H9 (cell line): Measurements from ENCODE around the gene STYXL1. TPM values are rescaled to one million over a fixed set of nuclear protein-coding genes. Genes with fewer than 3 reads are reported as not detected.

ENCODE experiments used
- DNase-seq: peaks from one replicate; pipeline ENCODE4 v3.0.0-alpha.2; 2017
- H2AFZ ChIP-seq: one replicate; pipeline ENCODE4 v1.6.1; 2013; ENCODE audit warnings: mild to moderate bottlenecking, low read length, control low read depth, moderate library complexity
- H2AK5ac ChIP-seq: 2 replicates; pipeline ENCODE4 v1.6.1; 2013; ENCODE audit warnings: low read length, control low read depth, mixed read lengths; ENCODE audit not compliant: insufficient read length
- H2BK120ac ChIP-seq: one replicate; pipeline ENCODE4 v1.6.1; 2013; ENCODE audit warnings: low read depth, mild to moderate bottlenecking, low read length, control low read depth, inconsistent platforms; ENCODE audit not compliant: poor library complexity, severe bottlenecking
- H2BK12ac ChIP-seq: 2 replicates; pipeline ENCODE4 v1.6.1; 2013; ENCODE audit warnings: low read length, control low read depth, mixed read lengths, low read depth; ENCODE audit not compliant: insufficient read length
- H2BK15ac ChIP-seq: 2 replicates; pipeline ENCODE4 v1.6.1; 2013; ENCODE audit warnings: low read depth, low read length, control low read depth
- H2BK20ac ChIP-seq: one replicate; pipeline ENCODE4 v1.6.1; 2013; ENCODE audit warnings: low read depth, mild to moderate bottlenecking, low read length, control low read depth, inconsistent platforms; ENCODE audit not compliant: poor library complexity, severe bottlenecking
- H2BK5ac ChIP-seq: 2 replicates; pipeline ENCODE4 v1.6.1; 2013; ENCODE audit warnings: low read length, control low read depth, mixed read lengths; ENCODE audit not compliant: insufficient read length
- H3K14ac ChIP-seq: 2 replicates; pipeline ENCODE4 v1.6.1; 2013; ENCODE audit warnings: low read length, control low read depth; ENCODE audit not compliant: insufficient read depth
- H3K18ac ChIP-seq: 2 replicates; pipeline ENCODE4 v1.6.1; 2013; ENCODE audit warnings: low read depth, mild to moderate bottlenecking, mixed read lengths, low read length, control low read depth; ENCODE audit not compliant: insufficient read length
- H3K23ac ChIP-seq: 2 replicates; pipeline ENCODE4 v1.6.1; 2013; ENCODE audit warnings: low read length, control low read depth, mixed read lengths, low read depth; ENCODE audit not compliant: insufficient read length
- H3K23me2 ChIP-seq: 2 replicates; pipeline ENCODE4 v1.6.1; 2013; ENCODE audit warnings: low read depth, mild to moderate bottlenecking, mixed read lengths, low read length, control low read depth; ENCODE audit not compliant: insufficient read length, poor library complexity, severe bottlenecking
- H3K27ac ChIP-seq: 2 replicates; pipeline ENCODE4 v1.5.1; 2013; ENCODE audit warnings: low read length, control low read depth, mixed read lengths, low read depth; ENCODE audit not compliant: insufficient read length
- H3K27me3 ChIP-seq: 2 replicates; pipeline ENCODE4 v1.6.1; 2013; ENCODE audit warnings: low read length, control low read depth, inconsistent platforms; ENCODE audit not compliant: insufficient read depth
- H3K4ac ChIP-seq: 2 replicates; pipeline ENCODE4 v1.6.1; 2013; ENCODE audit warnings: low read depth, mild to moderate bottlenecking, control low read depth, inconsistent platforms, low read length, moderate library complexity
- H3K4me1 ChIP-seq: 2 replicates; pipeline ENCODE4 v1.6.1; 2013; ENCODE audit warnings: low read length, control low read depth, inconsistent platforms; ENCODE audit not compliant: insufficient read depth
- H3K4me2 ChIP-seq: 2 replicates; pipeline ENCODE4 v1.6.1; 2013; ENCODE audit warnings: low read length, control low read depth, mixed read lengths; ENCODE audit not compliant: insufficient read length, insufficient read depth
- H3K56ac ChIP-seq: 2 replicates; pipeline ENCODE4 v1.6.1; 2013; ENCODE audit warnings: low read depth, mild to moderate bottlenecking, mixed read lengths, low read length, control low read depth; ENCODE audit not compliant: insufficient read length
- H3K79me1 ChIP-seq: 2 replicates; pipeline ENCODE4 v1.6.1; 2013; ENCODE audit warnings: low read depth, mild to moderate bottlenecking, moderate library complexity, low read length, control low read depth, inconsistent platforms; ENCODE audit not compliant: insufficient read depth, poor library complexity, severe bottlenecking
- H3K79me2 ChIP-seq: 2 replicates; pipeline ENCODE4 v1.6.1; 2013; ENCODE audit warnings: low read length, control low read depth, inconsistent platforms; ENCODE audit not compliant: insufficient read depth
- H3K9ac ChIP-seq: 2 replicates; pipeline ENCODE4 v1.6.1; 2013; ENCODE audit warnings: low read length, control low read depth, mixed read lengths; ENCODE audit not compliant: insufficient read length; ENCODE audit errors: extremely low read depth
- H3K9me3 ChIP-seq: one replicate; pipeline ENCODE4 v1.6.1; 2013; ENCODE audit warnings: low read depth, low read length, inconsistent platforms; ENCODE audit not compliant: control insufficient read depth
- H3T11ph ChIP-seq: one replicate; pipeline ENCODE4 v1.6.1; 2013; ENCODE audit warnings: mild to moderate bottlenecking, low read length, control low read depth, inconsistent platforms
- H4K20me1 ChIP-seq: one replicate; pipeline ENCODE4 v1.6.1; 2013; ENCODE audit not compliant: control insufficient read depth, insufficient read length, insufficient read depth
- H4K5ac ChIP-seq: 2 replicates; pipeline ENCODE4 v1.6.1; 2013; ENCODE audit warnings: low read depth, mild to moderate bottlenecking, mixed read lengths, low read length, control low read depth; ENCODE audit not compliant: insufficient read length
- H4K8ac ChIP-seq: replicated peaks from 2 replicates; pipeline ENCODE4 v1.6.1; 2013; ENCODE audit warnings: low read length, control low read depth, mixed read lengths, low read depth; ENCODE audit not compliant: insufficient read length
- H4K91ac ChIP-seq: 2 replicates; pipeline ENCODE4 v1.6.1; 2013; ENCODE audit warnings: low read depth, mild to moderate bottlenecking, moderate library complexity, mixed read lengths, low read length, control low read depth; ENCODE audit not compliant: insufficient read length
- H3K27ac Mint-ChIP-seq, 3 experiments: 2 replicates in 2 of 3; 3 replicates in 1 of 3; pipeline ENCODE4 v1.8.0; 2020 to 2021; ENCODE audit warnings: mixed read lengths in 3 of 3, mild to moderate bottlenecking in 1 of 3, moderate library complexity in 1 of 3
- H3K27me3 Mint-ChIP-seq: 2 replicates; pipeline ENCODE4 v1.8.0; 2021; ENCODE audit warnings: low read depth, mild to moderate bottlenecking, moderate library complexity, mixed read lengths
- H3K36me3 Mint-ChIP-seq, 3 experiments: 2 replicates in 2 of 3; 3 replicates in 1 of 3; pipeline ENCODE4 v1.8.0; 2020 to 2021; ENCODE audit warnings: low read depth in 3 of 3, mixed read lengths in 3 of 3; ENCODE audit not compliant: insufficient read depth in 1 of 3
- H3K4me1 Mint-ChIP-seq, 2 experiments: 2 replicates each; pipeline ENCODE4 v1.8.0; 2020; ENCODE audit warnings: mixed read lengths in 2 of 2
- H3K4me3 Mint-ChIP-seq, 2 experiments: 2 replicates in 1 of 2; 3 replicates in 1 of 2; pipeline ENCODE4 v1.8.0; 2020 to 2021; ENCODE audit warnings: mild to moderate bottlenecking in 2 of 2, mixed read lengths in 2 of 2, moderate library complexity in 1 of 2
- H3K9me3 Mint-ChIP-seq, 2 experiments: 2 replicates in 1 of 2; 3 replicates in 1 of 2; pipeline ENCODE4 v1.8.0; 2020; ENCODE audit warnings: mild to moderate bottlenecking in 2 of 2, mixed read lengths in 2 of 2, moderate library complexity in 1 of 2
- CTCF ChIP-seq: fragments of 200-600 bp; sonication (generic); conservative IDR thresholded peaks from 3 replicates; pipeline ENCODE4 v1.8.0; 2021; ENCODE audit warnings: antibody characterized with exemption, mild to moderate bottlenecking
- WGBS: extraction: QIAGEN DNeasy Blood & Tissue Kit; methylation state at CpG from one replicate; pipeline ENCODE4 v1.1.7; 2013; ENCODE audit warnings: missing lambda C conversion rate, low lambda C conversion rate, mixed read lengths; ENCODE audit not compliant: insufficient read length; ENCODE audit errors: extremely low coverage; 5-methylcytosine and 5-hydroxymethylcytosine counted together
- total RNA-seq: library from RNA; stranded (reverse); gene quantifications from 2 replicates; pipeline ENCODE4 v1.2.1, GENCODE V29; 2021

The STYXL1 gene
- total RNA-seq, 1 experiment from 2014 or later, result 38.7 TPM

- no peak overlapping the region for H4K8ac ChIP-seq
- H3K27me3 ChIP-seq, result no peaks in the 10 kb centered on the region
- H3K9ac ChIP-seq, result peak overlapping the region; percentile 90
- no peak overlapping the region for H2BK15ac ChIP-seq
- H3K23ac ChIP-seq, result no peak overlapping the region
- peaks cover 5% of the 10 kb centered on the region; the same call in 1 of the 2 replicates for H3K4me1 ChIP-seq
- no peak overlapping the region for H3K56ac ChIP-seq
- Mint-ChIP-seq H3K27me3 (no peaks in the 10 kb centered on the region), H3K27ac (peak overlapping the region; percentile 98 to 99 (median 99); a peak in 6 of 7 replicates), H3K4me3 (peak overlapping the region; percentile 89 to 99), H3K36me3 (peaks cover 27 to 49% (median 33%) of the 10 kb centered on the region in 3 experiments), H3K4me1 (peaks cover 19 to 26% of the 10 kb centered on the region in 2 experiments), H3K9me3 (no peaks in the 10 kb centered on the region; a peak in 1 of 5 replicates)
- H2AFZ ChIP-seq, result no peak overlapping the region
- no peak overlapping the region for H3K27ac ChIP-seq
- TF ChIP-seq CTCF, result no peak
- H3K4me2 ChIP-seq, result peak overlapping the region; percentile 81
- no peak overlapping the region for H2BK120ac ChIP-seq
- no peaks in the 10 kb centered on the region for H4K20me1 ChIP-seq
- H3K4ac ChIP-seq, result no peak overlapping the region
- WGBS, result no CpG with 5 or more reads among the region's 21 CpGs
- no peak overlapping the region for H3T11ph ChIP-seq
- no peak for DNase-seq
- peaks cover 31% of the 10 kb centered on the region; the same call in 1 of the 2 replicates for H3K79me2 ChIP-seq
- H2BK12ac ChIP-seq, result no peak overlapping the region
- H2BK5ac ChIP-seq, result no peak overlapping the region
- H4K91ac ChIP-seq, result no peak overlapping the region
- H2AK5ac ChIP-seq, result no peak overlapping the region
- peaks cover 6% of the 10 kb centered on the region for H3K79me1 ChIP-seq
- peaks cover 7% of the 10 kb centered on the region for H3K23me2 ChIP-seq
- H4K5ac ChIP-seq, result no peak overlapping the region
- no peaks in the 10 kb centered on the region for H3K9me3 ChIP-seq
- H3K14ac ChIP-seq, result peak overlapping the region; percentile 75; the same call in 1 of the 2 replicates
- no peak overlapping the region for H3K18ac ChIP-seq
- no peak overlapping the region for H2BK20ac ChIP-seq
These were observed 442 bp downstream of the STYXL1 start for GRCh38 chr7:76047305-76047810.
